Measurements from ENCODE around the gene KRT74. TPM values are rescaled to one million over a fixed set of nuclear protein-coding genes. Genes with fewer than 3 reads are reported as not detected.

KRT74 gene
- total RNA-seq, 1 experiment from 2014 or later: not detected

DNA sequence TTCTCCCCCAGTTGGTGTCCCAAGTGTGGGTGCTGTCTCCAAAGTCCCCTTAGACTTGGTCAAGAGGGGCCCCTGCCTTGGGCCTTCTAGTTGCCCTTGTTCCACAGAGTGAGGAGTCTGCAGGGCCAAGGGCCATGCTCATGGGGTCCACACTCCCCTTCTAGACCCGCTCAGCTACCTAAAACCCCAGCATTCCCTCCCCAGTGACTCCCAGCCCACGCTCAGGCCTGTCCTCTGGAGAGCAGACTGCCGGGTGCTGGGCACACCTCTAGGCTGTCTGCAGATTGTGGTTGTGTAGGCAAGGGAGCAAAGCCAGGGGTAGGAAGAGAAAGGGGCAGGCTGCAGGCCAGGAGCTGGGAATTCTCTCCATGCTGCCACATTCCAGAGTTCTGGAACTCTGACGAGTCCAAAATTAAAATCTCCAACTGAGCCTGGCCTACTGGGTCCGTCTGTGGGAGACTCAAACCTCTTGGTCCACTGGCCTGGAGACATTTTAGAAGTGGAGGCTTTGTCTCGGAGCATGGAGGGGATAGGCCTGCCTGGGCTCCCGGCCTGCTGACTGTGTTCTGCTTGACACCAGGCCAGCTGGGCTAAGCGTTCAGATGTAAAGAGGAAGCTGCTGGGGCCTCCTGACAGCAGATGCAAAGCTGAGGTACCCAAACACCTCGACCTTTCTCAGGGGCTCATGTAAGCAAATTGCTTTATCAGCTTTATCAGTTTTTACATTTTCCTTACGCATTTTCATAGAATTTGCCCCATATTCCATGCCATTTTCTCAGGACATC, 39.8 kb downstream of the KRT74 start:
- Histone ChIP-seq H2AFZ (ENCODE audit: low read length) (no peak overlapping the region), H3K27me3 (ENCODE audit: low read length) (no peaks in the 10 kb centered on the region), H3K79me2 (ENCODE audit: low read length) (no peaks in the 10 kb centered on the region), H3K4me3 (ENCODE audit: low read length) (no peak overlapping the region), H3K9me3 (ENCODE audit: low read length) (no peaks in the 10 kb centered on the region), H3K27ac (ENCODE audit: low read length) (no peak overlapping the region), H3K9me2 (replicated peaks; ENCODE audit: low read length) (no peaks in the 10 kb centered on the region), H3K4me2 (ENCODE audit: low read length) (no peak overlapping the region), H3K4me1 (ENCODE audit: insufficient read depth, low read length) (peaks cover 7% of the 10 kb centered on the region), H4K20me1 (ENCODE audit: low read length) (no peaks in the 10 kb centered on the region), H3K9ac (ENCODE audit: low read length) (no peak overlapping the region), H3F3A (ENCODE audit: low read length, unreplicated experiment) (no peaks in the 10 kb centered on the region), H3K36me3 (ENCODE audit: low read depth, low read length) (no peaks in the 10 kb centered on the region)
- POLR2A ChIA-PET (ENCODE audit: unreplicated experiment): no interaction called here
- ATAC-seq: no peak
- TF ChIP-seq EZH2phosphoT487 (IDR thresholded peaks at IDR 0.05; ENCODE audit: borderline replicate concordance, low read length) (no peak), EZH2 (IDR thresholded peaks at IDR 0.05; ENCODE audit: low read length, unreplicated experiment) (no peak)
- TF ChIP-seq, protein P1, sequence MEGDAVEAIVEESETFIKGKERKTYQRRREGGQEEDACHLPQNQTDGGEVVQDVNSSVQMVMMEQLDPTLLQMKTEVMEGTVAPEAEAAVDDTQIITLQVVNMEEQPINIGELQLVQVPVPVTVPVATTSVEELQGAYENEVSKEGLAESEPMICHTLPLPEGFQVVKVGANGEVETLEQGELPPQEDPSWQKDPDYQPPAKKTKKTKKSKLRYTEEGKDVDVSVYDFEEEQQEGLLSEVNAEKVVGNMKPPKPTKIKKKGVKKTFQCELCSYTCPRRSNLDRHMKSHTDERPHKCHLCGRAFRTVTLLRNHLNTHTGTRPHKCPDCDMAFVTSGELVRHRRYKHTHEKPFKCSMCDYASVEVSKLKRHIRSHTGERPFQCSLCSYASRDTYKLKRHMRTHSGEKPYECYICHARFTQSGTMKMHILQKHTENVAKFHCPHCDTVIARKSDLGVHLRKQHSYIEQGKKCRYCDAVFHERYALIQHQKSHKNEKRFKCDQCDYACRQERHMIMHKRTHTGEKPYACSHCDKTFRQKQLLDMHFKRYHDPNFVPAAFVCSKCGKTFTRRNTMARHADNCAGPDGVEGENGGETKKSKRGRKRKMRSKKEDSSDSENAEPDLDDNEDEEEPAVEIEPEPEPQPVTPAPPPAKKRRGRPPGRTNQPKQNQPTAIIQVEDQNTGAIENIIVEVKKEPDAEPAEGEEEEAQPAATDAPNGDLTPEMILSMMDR (conservative IDR thresholded peaks at IDR 0.05; ENCODE audit: low read depth, low read length): no peak
- intact Hi-C loops (cut with micrococcal nuclease): no loop called here
- CTCF ChIA-PET: no interaction called here
- BruUV-seq (replicated peaks): no TSS peak
- DNase-seq: no peak

DNA sequence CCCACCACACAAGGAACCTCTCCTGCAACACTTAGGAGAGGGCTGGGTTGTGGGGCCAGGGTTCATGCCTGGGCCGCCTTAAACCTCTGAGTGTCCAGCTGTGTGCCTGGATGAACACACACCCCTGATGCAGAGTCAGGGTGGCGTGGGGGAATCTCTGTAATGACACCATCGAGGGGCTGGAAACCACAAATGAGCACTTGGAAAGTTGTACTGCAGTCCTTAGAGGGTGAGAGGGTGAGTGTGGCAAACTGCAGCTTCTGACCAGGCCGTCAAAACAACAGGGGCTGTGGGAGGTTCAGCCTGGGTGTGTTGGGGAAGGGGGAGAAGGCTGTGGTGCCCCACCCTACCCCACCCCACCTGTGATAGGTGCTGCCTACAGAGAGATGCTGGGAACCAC, 41.0 kb downstream of the KRT74 start:
- no peaks in the 10 kb centered on the region for H3K9me2 ChIP-seq (replicated peaks; ENCODE audit: low read length)
- no TSS peak for BruUV-seq (replicated peaks)
- no peak overlapping the region for H3K27ac ChIP-seq (ENCODE audit: low read length)
- H3K4me2 ChIP-seq (ENCODE audit: low read length): no peak overlapping the region
- POLR2A ChIA-PET (ENCODE audit: unreplicated experiment): no interaction called here
- no peak for DNase-seq
- no peak overlapping the region for H2AFZ ChIP-seq (ENCODE audit: low read length)
- TF ChIP-seq EZH2 (IDR thresholded peaks at IDR 0.05; ENCODE audit: low read length, unreplicated experiment) (no peak), EZH2phosphoT487 (IDR thresholded peaks at IDR 0.05; ENCODE audit: borderline replicate concordance, low read length) (no peak)
- TF ChIP-seq, protein P1 (conservative IDR thresholded peaks at IDR 0.05; ENCODE audit: low read depth, low read length): no peak
- intact Hi-C loops (cut with micrococcal nuclease): no loop called here
- H3K4me1 ChIP-seq (ENCODE audit: insufficient read depth, low read length): no peaks in the 10 kb centered on the region
- ATAC-seq: no peak
- no peaks in the 10 kb centered on the region for H4K20me1 ChIP-seq (ENCODE audit: low read length)
- H3F3A ChIP-seq (ENCODE audit: low read length, unreplicated experiment): no peaks in the 10 kb centered on the region
- no peaks in the 10 kb centered on the region for H3K79me2 ChIP-seq (ENCODE audit: low read length)
- H3K9ac ChIP-seq (ENCODE audit: low read length): no peak overlapping the region
- no peaks in the 10 kb centered on the region for H3K9me3 ChIP-seq (ENCODE audit: low read length)
- no peaks in the 10 kb centered on the region for H3K27me3 ChIP-seq (ENCODE audit: low read length)
- CTCF ChIA-PET: no interaction called here
- no peak overlapping the region for H3K4me3 ChIP-seq (ENCODE audit: low read length)
- H3K36me3 ChIP-seq (ENCODE audit: low read depth, low read length): no peaks in the 10 kb centered on the region

- CTCF ChIA-PET: no interaction called here
- Histone ChIP-seq H3K4me3 (ENCODE audit: low read length) (no peak overlapping the region), H3K27ac (ENCODE audit: low read length) (no peak overlapping the region), H3K36me3 (ENCODE audit: low read depth, low read length) (no peaks in the 10 kb centered on the region), H2AFZ (ENCODE audit: low read length) (no peak overlapping the region), H3K9me2 (replicated peaks; ENCODE audit: low read length) (no peaks in the 10 kb centered on the region), H4K20me1 (ENCODE audit: low read length) (no peaks in the 10 kb centered on the region), H3F3A (ENCODE audit: low read length, unreplicated experiment) (no peaks in the 10 kb centered on the region), H3K79me2 (ENCODE audit: low read length) (no peaks in the 10 kb centered on the region), H3K27me3 (ENCODE audit: low read length) (no peaks in the 10 kb centered on the region), H3K9ac (ENCODE audit: low read length) (no peak overlapping the region), H3K4me1 (ENCODE audit: insufficient read depth, low read length) (no peaks in the 10 kb centered on the region), H3K9me3 (ENCODE audit: low read length) (no peaks in the 10 kb centered on the region), H3K4me2 (ENCODE audit: low read length) (no peak overlapping the region)
- DNase-seq (no peak), ATAC-seq (no peak)
- intact Hi-C loops (cut with micrococcal nuclease): no loop called here
- POLR2A ChIA-PET (ENCODE audit: unreplicated experiment): no interaction called here
- TF ChIP-seq EZH2phosphoT487 (IDR thresholded peaks at IDR 0.05; ENCODE audit: borderline replicate concordance, low read length) (no peak), EZH2 (IDR thresholded peaks at IDR 0.05; ENCODE audit: low read length, unreplicated experiment) (no peak)
- TF ChIP-seq, protein P1 (conservative IDR thresholded peaks at IDR 0.05; ENCODE audit: low read depth, low read length): no peak
- no TSS peak for BruUV-seq (replicated peaks)
These were observed 41.9 kb downstream of the KRT74 start for GRCh38 chr12:52531566-52532300.

Measured in PC-3 (cell line).